Ovary (tissue), 3 donors: Measurements from ENCODE around the gene ASIC1.

Experiments used
- CTCF ChIP-seq, 3 donors: fragments of 450-650 bp in 2 of 3; fragments of 200-600 bp in 1 of 3; IDR thresholded peaks; one replicate each; pipeline versions ENCODE4 v1.5.1 to v1.8.0; 2016 to 2022; ENCODE audit warnings: antibody characterized with exemption in 3 of 3, mild to moderate bottlenecking in 1 of 3
- EP300 ChIP-seq: sonication (generic); formaldehyde crosslinking; IDR thresholded peaks from one replicate; pipeline ENCODE4 v1.6.1; 2017; ENCODE audit warnings: antibody characterized with exemption
- donor health status: DM: no; HTN: no; CAD: no.

- TF ChIP-seq CTCF (IDR thresholded peaks at IDR 0.05), result no peak
- no peak for TF ChIP-seq EP300
Observed at GRCh38 chr12:50110127-50110761, 52.8 kb downstream of the ASIC1 start.
